ENCODE measurements around the gene OR10H5.
"Not testable (repeated sequence)": the region's sequence is repeated elsewhere in the genome, so short reads cannot be mapped to it uniquely, and the experiment has no call there.

DNA sequence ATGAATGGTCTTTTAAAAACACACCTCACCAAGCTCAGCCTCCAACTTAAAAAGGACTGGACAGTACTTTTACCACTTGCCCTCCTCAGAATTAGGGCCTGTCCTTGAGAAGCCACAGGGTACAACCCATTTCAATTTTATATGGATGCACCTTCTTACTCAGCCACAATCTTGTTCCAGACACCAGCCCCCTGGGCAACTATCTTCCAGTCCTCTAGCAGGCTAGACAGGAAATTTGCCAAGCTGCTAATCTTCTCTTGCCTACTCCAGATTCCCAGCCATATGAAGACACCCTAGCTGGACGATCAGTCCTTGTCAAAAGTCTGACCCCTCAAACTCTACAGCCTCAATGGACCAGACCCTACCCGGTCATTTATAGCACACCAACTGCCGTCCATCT is 46.8 kb downstream of the OR10H5 start:
- TF ChIP-seq, protein P1, sequence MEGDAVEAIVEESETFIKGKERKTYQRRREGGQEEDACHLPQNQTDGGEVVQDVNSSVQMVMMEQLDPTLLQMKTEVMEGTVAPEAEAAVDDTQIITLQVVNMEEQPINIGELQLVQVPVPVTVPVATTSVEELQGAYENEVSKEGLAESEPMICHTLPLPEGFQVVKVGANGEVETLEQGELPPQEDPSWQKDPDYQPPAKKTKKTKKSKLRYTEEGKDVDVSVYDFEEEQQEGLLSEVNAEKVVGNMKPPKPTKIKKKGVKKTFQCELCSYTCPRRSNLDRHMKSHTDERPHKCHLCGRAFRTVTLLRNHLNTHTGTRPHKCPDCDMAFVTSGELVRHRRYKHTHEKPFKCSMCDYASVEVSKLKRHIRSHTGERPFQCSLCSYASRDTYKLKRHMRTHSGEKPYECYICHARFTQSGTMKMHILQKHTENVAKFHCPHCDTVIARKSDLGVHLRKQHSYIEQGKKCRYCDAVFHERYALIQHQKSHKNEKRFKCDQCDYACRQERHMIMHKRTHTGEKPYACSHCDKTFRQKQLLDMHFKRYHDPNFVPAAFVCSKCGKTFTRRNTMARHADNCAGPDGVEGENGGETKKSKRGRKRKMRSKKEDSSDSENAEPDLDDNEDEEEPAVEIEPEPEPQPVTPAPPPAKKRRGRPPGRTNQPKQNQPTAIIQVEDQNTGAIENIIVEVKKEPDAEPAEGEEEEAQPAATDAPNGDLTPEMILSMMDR (conservative IDR thresholded peaks at IDR 0.05; ENCODE audit: low read depth, low read length) = not testable (repeated sequence)
- not testable (repeated sequence) for TF ChIP-seq EZH2 (IDR thresholded peaks at IDR 0.05; ENCODE audit: borderline replicate concordance, low read depth, low read length, poor library complexity, severe bottlenecking)

Measured in A673 (cell line).